Calu3 (cell line): ENCODE measurements around the gene DAGLA. TPM values are rescaled to one million over a fixed set of nuclear protein-coding genes. Genes with fewer than 3 reads are reported as not detected.

Source experiments
- BruUV-seq: library from RNA; stranded (reverse); fragments of 400-500 nt; replicated peaks from 2 replicates; lab custom pipeline; 2021; lab: Mats Ljungman, UMichigan
- CTCF ChIA-PET: fragments of 300-600 bp; sonication (Branson Sonifier 250); formaldehyde crosslinking; loops from one replicate; lab custom pipeline; 2022; ENCODE audit warnings: antibody characterized with exemption; lab: Charles Lee
- DNase-seq: peaks from one replicate; pipeline ENCODE4 v3.0.0; 2022
- H3K27ac Mint-ChIP-seq: one replicate; pipeline ENCODE4 v1.8.0; 2022; ENCODE audit warnings: mixed read lengths; ENCODE audit not compliant: unreplicated experiment
- H3K27me3 Mint-ChIP-seq: one replicate; pipeline ENCODE4 v1.8.0; 2022; ENCODE audit warnings: mixed read lengths; ENCODE audit not compliant: unreplicated experiment
- H3K36me3 Mint-ChIP-seq: one replicate; pipeline ENCODE4 v1.8.0; 2022; ENCODE audit warnings: mild to moderate bottlenecking, moderate library complexity, mixed read lengths; ENCODE audit not compliant: insufficient read depth, unreplicated experiment
- H3K4me1 Mint-ChIP-seq: one replicate; pipeline ENCODE4 v1.8.0; 2022; ENCODE audit warnings: mild to moderate bottlenecking, low read depth, mixed read lengths; ENCODE audit not compliant: unreplicated experiment
- H3K4me3 Mint-ChIP-seq: one replicate; pipeline ENCODE4 v1.8.0; 2022; ENCODE audit warnings: mild to moderate bottlenecking, low read depth, moderate library complexity, mixed read lengths; ENCODE audit not compliant: unreplicated experiment
- H3K9me3 Mint-ChIP-seq: one replicate; pipeline ENCODE4 v1.8.0; 2022; ENCODE audit warnings: low read depth, mixed read lengths; ENCODE audit not compliant: unreplicated experiment
- CTCF ChIP-seq: fragments of 200-600 bp; IDR thresholded peaks from one replicate; pipeline ENCODE4 v1.8.0; 2022; ENCODE audit warnings: antibody characterized with exemption; ENCODE audit not compliant: unreplicated experiment
- intact Hi-C: fragments of 100-400 bp; cut with micrococcal nuclease; formaldehyde crosslinking; loops from one replicate; pipeline ENCODE4 v1.10.0; 2022; ENCODE audit not compliant: unreplicated experiment
- total RNA-seq: library from RNA; stranded (reverse); gene quantifications from 2 replicates; pipeline ENCODE4 v1.2.3, GENCODE V29; 2022

DAGLA gene
- total RNA-seq, 1 experiment from 2014 or later = 7.5 TPM

- no TSS peak for BruUV-seq
- no peaks in the 10 kb centered on the region for H3K27me3 Mint-ChIP-seq
- peaks cover 21% of the 10 kb centered on the region for H3K36me3 Mint-ChIP-seq
- peaks cover 46% of the 10 kb centered on the region for H3K4me1 Mint-ChIP-seq
- H3K27ac Mint-ChIP-seq = peak overlapping the region; percentile 87
- TF ChIP-seq CTCF = no peak
- H3K9me3 Mint-ChIP-seq = no peaks in the 10 kb centered on the region
- DNase-seq = peak; percentile 90
- peak overlapping the region; percentile 48 for H3K4me3 Mint-ChIP-seq
- CTCF ChIA-PET = interaction anchor here (0.6 to 1.5 kb wide), 6 partner anchors 13 to 420 kb away, joined by 3 to 12 read pairs (median 4); no protein-coding TSS in a partner anchor
- intact Hi-C loops = no loop called here
These were observed 20.0 kb downstream of the DAGLA start for GRCh38 chr11:61700212-61700611.

GRCh38 chr11:61700720-61701119, 20.5 kb downstream of the DAGLA start:
- intact Hi-C loops = no loop called here
- H3K9me3 Mint-ChIP-seq = no peaks in the 10 kb centered on the region
- H3K27ac Mint-ChIP-seq = peak overlapping the region; percentile 87

GRCh38 chr11:61701242-61701886, 21.2 kb downstream of the DAGLA start:
- TF ChIP-seq CTCF = peak; percentile 40
- Mint-ChIP-seq H3K27ac (no peak overlapping the region), H3K36me3 (peaks cover 14% of the 10 kb centered on the region), H3K4me3 (no peak overlapping the region), H3K27me3 (no peaks in the 10 kb centered on the region), H3K9me3 (no peaks in the 10 kb centered on the region), H3K4me1 (peaks cover 44% of the 10 kb centered on the region)
- DNase-seq = peak; percentile 54
- intact Hi-C loops = no loop called here
- CTCF ChIA-PET = interaction anchor here (1.5 kb wide), 1 partner anchor 22 kb away, joined by 4 read pairs; no protein-coding TSS in a partner anchor
- BruUV-seq = no TSS peak

More at GRCh38 chr11:61700720-61701119, 20.5 kb downstream of the DAGLA start:
- H3K4me1 Mint-ChIP-seq = peaks cover 46% of the 10 kb centered on the region
- TF ChIP-seq CTCF = no peak
- BruUV-seq = no TSS peak
- DNase-seq = no peak
- CTCF ChIA-PET = interaction anchor here (0.8 to 1.5 kb wide), 5 partner anchors 12 to 132 kb away, joined by 3 to 12 read pairs (median 4); no protein-coding TSS in a partner anchor
- H3K27me3 Mint-ChIP-seq = no peaks in the 10 kb centered on the region
- H3K36me3 Mint-ChIP-seq = peaks cover 16% of the 10 kb centered on the region
- H3K4me3 Mint-ChIP-seq = peak overlapping the region; percentile 48

- CTCF ChIA-PET = no interaction called here
- intact Hi-C loops = no loop called here
- H3K4me1 Mint-ChIP-seq = peaks cover 44% of the 10 kb centered on the region
- no peak for DNase-seq
- BruUV-seq = no TSS peak
- no peak overlapping the region for H3K4me3 Mint-ChIP-seq
- no peak overlapping the region for H3K27ac Mint-ChIP-seq
- no peak for TF ChIP-seq CTCF
- peaks cover 14% of the 10 kb centered on the region for H3K36me3 Mint-ChIP-seq
- H3K9me3 Mint-ChIP-seq = no peaks in the 10 kb centered on the region
- H3K27me3 Mint-ChIP-seq = no peaks in the 10 kb centered on the region
These were observed 22.6 kb downstream of the DAGLA start for GRCh38 chr11:61702701-61703312.
